ENCODE data around the gene RPS6KA5. TPM values are rescaled to one million over a fixed set of nuclear protein-coding genes. Genes with fewer than 3 reads are reported as not detected.
A peak's percentile ranks its signal among the peaks of the same experiment; 100 is the strongest.
"Not testable (repeated sequence)": the region's sequence is repeated elsewhere in the genome, so short reads cannot be mapped to it uniquely, and the experiment has no call there.

The RPS6KA5 gene
- total RNA-seq, 2 donors from 2014 or later: 5.3 to 9.6 TPM

- H3K9me3 ChIP-seq: peaks cover 3 to 5% of the 10 kb centered on the region in 2 donors
- no peaks in the 10 kb centered on the region for H3K27me3 ChIP-seq
- TF ChIP-seq CTCF (IDR thresholded peaks at IDR 0.05): no peak
- H3K4me3 ChIP-seq: peak overlapping the region; percentile 16 to 47
- no peaks in the 10 kb centered on the region for H3K36me3 ChIP-seq
- peak; percentile 64 for DNase-seq (ENCODE audit: low spot score)
- H3K27ac ChIP-seq: peak overlapping the region; percentile 80 to 89
- peaks cover 0 to 16% of the 10 kb centered on the region in 2 donors for H3K4me1 ChIP-seq
Observed at GRCh38 chr14:90828642-90829487, 231.6 kb downstream of the RPS6KA5 start.

- no peak for TF ChIP-seq CTCF (IDR thresholded peaks at IDR 0.05)
- H3K27me3 ChIP-seq: no peaks in the 10 kb centered on the region
- H3K36me3 ChIP-seq: no peaks in the 10 kb centered on the region
- H3K4me1 ChIP-seq: peaks cover 0 to 16% of the 10 kb centered on the region in 2 donors
- DNase-seq (ENCODE audit: low spot score): peak; percentile 97
- H3K4me3 ChIP-seq: peak overlapping the region; percentile 20 to 47
- peak overlapping the region; percentile 80 to 89 for H3K27ac ChIP-seq
- H3K9me3 ChIP-seq: peaks cover 3 to 9% of the 10 kb centered on the region in 2 donors
Observed at GRCh38 chr14:90827919-90828610, 232.4 kb downstream of the RPS6KA5 start.

GRCh38 chr14:90823542-90823941 lies 236.9 kb downstream of the RPS6KA5 start:
- not testable (repeated sequence) for DNase-seq (ENCODE audit: low spot score); H3K27me3 ChIP-seq; H3K36me3 ChIP-seq; H3K9me3 ChIP-seq; H3K27ac ChIP-seq; H3K4me3 ChIP-seq; H3K4me1 ChIP-seq

GRCh38 chr14:90820958-90821357 lies 239.5 kb downstream of the RPS6KA5 start:
- no peak for TF ChIP-seq CTCF (IDR thresholded peaks at IDR 0.05)
- H3K9me3 ChIP-seq: peaks cover 3 to 9% of the 10 kb centered on the region in 2 donors
- peaks cover 0 to 5% of the 10 kb centered on the region in 2 donors for H3K4me1 ChIP-seq
- no peaks in the 10 kb centered on the region for H3K36me3 ChIP-seq
- DNase-seq (ENCODE audit: low spot score): no peak
- H3K27ac ChIP-seq: no peak overlapping the region
- H3K4me3 ChIP-seq: no peak overlapping the region
- H3K27me3 ChIP-seq: no peaks in the 10 kb centered on the region

GRCh38 chr14:90819734-90820393 lies 240.6 kb downstream of the RPS6KA5 start:
- H3K9me3 ChIP-seq: peaks cover 3 to 9% of the 10 kb centered on the region in 2 donors
- no peak for DNase-seq (ENCODE audit: low spot score)
- no peak overlapping the region for H3K4me3 ChIP-seq
- peaks cover 0 to 13% of the 10 kb centered on the region in 2 donors for H3K4me1 ChIP-seq
- no peak for TF ChIP-seq CTCF (IDR thresholded peaks at IDR 0.05)
- no peaks in the 10 kb centered on the region for H3K36me3 ChIP-seq
- H3K27ac ChIP-seq: no peak overlapping the region
- H3K27me3 ChIP-seq: no peaks in the 10 kb centered on the region

GRCh38 chr14:90818715-90819114 lies 241.7 kb downstream of the RPS6KA5 start:
- Histone ChIP-seq H3K27ac (no peak overlapping the region), H3K27me3 (no peaks in the 10 kb centered on the region), H3K36me3 (no peaks in the 10 kb centered on the region), H3K4me1 (peaks cover 0 to 25% of the 10 kb centered on the region in 2 donors), H3K9me3 (peaks cover 0 to 3% of the 10 kb centered on the region in 2 donors), H3K4me3 (no peak overlapping the region)
- DNase-seq (ENCODE audit: low spot score): no peak
- TF ChIP-seq CTCF (IDR thresholded peaks at IDR 0.05): no peak
